ENCODE data around the gene CACNB1. TPM values are rescaled to one million over a fixed set of nuclear protein-coding genes. Genes with fewer than 3 reads are reported as not detected.

The CACNB1 gene
- total and polyA plus RNA-seq, 9 donors, result 2.6 to 17.7 (median 9.2) TPM

DNA sequence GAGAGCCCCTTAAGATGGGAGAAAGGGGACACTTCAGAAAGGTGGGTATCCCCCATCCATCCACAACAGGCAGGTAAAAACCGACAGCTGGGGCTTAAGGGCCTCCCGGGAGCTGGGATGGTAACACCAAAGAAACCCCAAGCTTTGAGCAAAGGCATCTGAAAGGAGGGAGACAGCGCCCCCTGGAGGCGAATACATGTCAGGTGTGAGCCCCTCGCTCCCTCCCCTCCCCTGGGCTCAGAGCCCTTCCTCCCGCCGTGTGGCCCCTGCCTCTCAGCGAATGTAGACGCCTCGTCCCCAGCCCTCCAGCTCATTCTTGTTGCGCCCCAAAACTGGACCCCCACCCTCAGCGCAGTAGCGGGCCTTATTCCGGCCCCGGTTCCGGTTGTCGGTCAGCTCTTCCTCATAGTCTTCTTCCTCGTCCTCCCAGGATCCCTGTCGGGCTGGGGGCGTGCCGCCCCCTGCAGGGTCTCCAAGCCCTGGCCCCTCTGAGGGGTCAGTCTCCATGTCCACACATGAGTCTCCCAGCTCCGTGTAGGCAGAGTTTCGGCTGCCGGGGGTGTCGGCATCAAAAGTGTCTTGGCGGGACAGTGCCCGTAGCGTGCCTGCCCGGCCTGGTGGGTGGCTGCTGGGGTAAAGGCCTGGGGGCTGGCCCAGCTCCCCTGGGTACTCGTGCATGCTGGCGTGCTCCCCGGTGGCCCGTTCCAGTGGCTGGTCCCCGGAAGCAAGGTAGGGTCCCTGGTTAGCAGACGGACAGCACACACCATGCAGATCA, 22.4 kb downstream of the CACNB1 start:
- no peak for TF ChIP-seq EP300 (IDR thresholded peaks at IDR 0.05)
- TF ChIP-seq, protein P1, sequence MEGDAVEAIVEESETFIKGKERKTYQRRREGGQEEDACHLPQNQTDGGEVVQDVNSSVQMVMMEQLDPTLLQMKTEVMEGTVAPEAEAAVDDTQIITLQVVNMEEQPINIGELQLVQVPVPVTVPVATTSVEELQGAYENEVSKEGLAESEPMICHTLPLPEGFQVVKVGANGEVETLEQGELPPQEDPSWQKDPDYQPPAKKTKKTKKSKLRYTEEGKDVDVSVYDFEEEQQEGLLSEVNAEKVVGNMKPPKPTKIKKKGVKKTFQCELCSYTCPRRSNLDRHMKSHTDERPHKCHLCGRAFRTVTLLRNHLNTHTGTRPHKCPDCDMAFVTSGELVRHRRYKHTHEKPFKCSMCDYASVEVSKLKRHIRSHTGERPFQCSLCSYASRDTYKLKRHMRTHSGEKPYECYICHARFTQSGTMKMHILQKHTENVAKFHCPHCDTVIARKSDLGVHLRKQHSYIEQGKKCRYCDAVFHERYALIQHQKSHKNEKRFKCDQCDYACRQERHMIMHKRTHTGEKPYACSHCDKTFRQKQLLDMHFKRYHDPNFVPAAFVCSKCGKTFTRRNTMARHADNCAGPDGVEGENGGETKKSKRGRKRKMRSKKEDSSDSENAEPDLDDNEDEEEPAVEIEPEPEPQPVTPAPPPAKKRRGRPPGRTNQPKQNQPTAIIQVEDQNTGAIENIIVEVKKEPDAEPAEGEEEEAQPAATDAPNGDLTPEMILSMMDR (IDR thresholded peaks at IDR 0.05), result peak; percentile 73 to 82 (median 79)
- no peaks in the 10 kb centered on the region for H3K27me3 ChIP-seq
- intact Hi-C loops (cut with DNase I), result loop anchor here in 3 of 4 donors (5.0 to 10.0 kb wide), 3 partner anchors 190 to 200 kb away; no protein-coding TSS in a partner anchor
- H3K36me3 ChIP-seq, result no peaks in the 10 kb centered on the region
- no peak overlapping the region for H3K27ac ChIP-seq
- H3K4me3 ChIP-seq, result no peak overlapping the region
- no peaks in the 10 kb centered on the region for H3K4me1 ChIP-seq (ENCODE audit: insufficient read depth)
- peak; percentile 75 to 90 (median 85) for DNase-seq
- H3K9me3 ChIP-seq, result no peaks in the 10 kb centered on the region
- WGBS, 3 donors, result 46 to 57% (median 51%) methylated on average over 34 to 35 of the region's 35 CpGs

GRCh38 chr17:39173526-39174274, 23.8 kb downstream of the CACNB1 start:
- TF ChIP-seq EP300 (IDR thresholded peaks at IDR 0.05) (no peak), POLR2A (IDR thresholded peaks at IDR 0.05) (no peak)
- TF ChIP-seq, protein P1 (IDR thresholded peaks at IDR 0.05), result no peak
- intact Hi-C loops (cut with DNase I), result loop anchor here in 2 of 4 donors (10.0 kb wide), 2 partner anchors 189 to 199 kb away; no protein-coding TSS in a partner anchor
- Histone ChIP-seq H3K4me1 (ENCODE audit: insufficient read depth) (no peaks in the 10 kb centered on the region), H3K4me3 (no peak overlapping the region), H3K27ac (no peak overlapping the region), H3K36me3 (no peaks in the 10 kb centered on the region), H3K9me3 (no peaks in the 10 kb centered on the region), H3K27me3 (no peaks in the 10 kb centered on the region)
- 40 to 56% (median 51%) methylated on average over 10 of the region's 10 CpGs for WGBS, 3 donors
- no peak for DNase-seq

DNA sequence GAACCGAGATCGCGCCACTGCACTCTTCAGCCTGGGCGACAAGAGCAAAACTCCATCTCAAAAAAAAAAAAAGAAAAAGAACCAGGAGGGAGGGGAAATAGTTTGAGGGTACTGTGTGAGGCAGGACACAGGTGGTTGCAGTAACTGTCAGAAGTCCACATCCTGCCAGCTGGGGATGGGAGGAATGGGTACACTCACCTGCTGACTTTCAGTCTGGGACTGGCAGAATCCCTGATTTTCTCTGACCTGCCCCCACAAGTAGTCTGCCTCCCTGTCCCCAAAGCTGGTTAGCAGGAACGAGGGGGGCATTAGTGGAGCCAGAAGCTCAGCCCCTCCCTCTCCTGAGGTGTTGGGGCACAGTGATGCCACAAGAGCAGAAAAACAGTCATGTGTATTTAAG, 24.4 kb downstream of the CACNB1 start:
- WGBS, 3 donors, result 44 to 47% (median 46%) methylated on average over 5 of the region's 5 CpGs
- no peaks in the 10 kb centered on the region for H3K36me3 ChIP-seq
- DNase-seq, result no peak
- H3K4me3 ChIP-seq, result no peak overlapping the region
- no peak overlapping the region for H3K27ac ChIP-seq
- TF ChIP-seq, protein P1 (IDR thresholded peaks at IDR 0.05), result no peak
- intact Hi-C loops (cut with DNase I), result loop anchor here in 2 of 4 donors (10.0 kb wide), 2 partner anchors 188 to 198 kb away; no protein-coding TSS in a partner anchor
- no peaks in the 10 kb centered on the region for H3K27me3 ChIP-seq
- H3K4me1 ChIP-seq (ENCODE audit: insufficient read depth), result no peaks in the 10 kb centered on the region
- no peaks in the 10 kb centered on the region for H3K9me3 ChIP-seq

- Histone ChIP-seq H3K27me3 (no peaks in the 10 kb centered on the region), H3K9me3 (no peaks in the 10 kb centered on the region), H3K4me1 (ENCODE audit: insufficient read depth) (no peaks in the 10 kb centered on the region), H3K36me3 (no peaks in the 10 kb centered on the region), H3K4me3 (no peak overlapping the region), H3K27ac (no peak overlapping the region)
- TF ChIP-seq EP300 (IDR thresholded peaks at IDR 0.05), result no peak
- TF ChIP-seq, protein P1 (IDR thresholded peaks at IDR 0.05), result no peak
- TF ChIP-seq POLR2A (IDR thresholded peaks at IDR 0.05), result no peak
- 66 to 79% (median 68%) methylated on average over 5 of the region's 5 CpGs for WGBS, 3 donors
- no peak for DNase-seq
- intact Hi-C loops (cut with DNase I), result loop anchor here in 2 of 4 donors (10.0 kb wide), 2 partner anchors 187 to 197 kb away; no protein-coding TSS in a partner anchor
These were observed 25.5 kb downstream of the CACNB1 start for GRCh38 chr17:39171933-39172332.

Data from ovary (tissue), 9 donors.